SKM-1 treated with dmso at 0.1 percent for 144 hours (cell line): ENCODE data around the gene TC2N.
"Not testable (repeated sequence)": the region's sequence is repeated elsewhere in the genome, so short reads cannot be mapped to it uniquely, and the experiment has no call there.

ENCODE experiments used
- DNase-seq: peaks from one replicate; lab custom pipeline; 2025; ENCODE audit not compliant: unreplicated experiment; lab: John Stamatoyannopoulos, UW

TC2N gene

DNA sequence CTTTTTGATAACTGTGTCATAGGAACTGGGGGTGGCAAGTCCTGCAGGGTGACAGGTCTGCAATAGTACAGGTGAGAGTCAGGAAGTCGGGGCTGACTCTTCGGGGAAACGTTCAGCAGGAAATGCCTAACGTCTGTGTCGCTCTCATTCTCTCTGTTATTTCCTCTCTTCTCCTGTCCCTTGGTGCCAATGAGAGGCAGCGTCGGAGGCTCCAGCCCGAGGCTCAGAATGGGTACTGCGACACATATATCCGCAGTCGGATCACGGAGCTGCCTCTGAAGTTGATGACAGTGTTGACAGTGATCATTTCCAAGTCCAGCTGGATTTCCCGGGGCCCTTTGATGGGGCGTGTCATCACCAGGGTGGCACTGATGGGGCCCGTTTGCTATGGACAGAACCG lies 2.7 kb upstream of the TC2N start:
- DNase-seq = no peak

DNA sequence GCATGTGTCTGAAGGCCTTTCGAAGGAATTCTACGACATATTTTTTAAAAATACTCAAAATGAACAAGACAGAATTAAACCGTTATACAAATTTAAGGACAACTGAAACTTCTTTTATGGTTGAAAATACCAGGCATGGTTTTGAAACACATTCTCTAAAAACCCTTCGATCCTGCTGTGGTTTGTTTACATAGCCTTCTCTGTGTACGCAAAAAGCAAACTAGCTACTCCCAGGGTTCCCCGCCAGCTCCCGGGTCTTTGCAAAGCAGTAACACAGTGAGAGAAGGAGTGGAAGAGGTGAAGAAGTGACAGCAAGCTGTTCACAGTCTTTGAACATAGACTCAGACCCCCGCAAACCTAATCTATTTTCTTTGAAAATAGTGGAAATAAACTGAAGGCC lies 2.2 kb upstream of the TC2N start:
- DNase-seq = no peak

DNA sequence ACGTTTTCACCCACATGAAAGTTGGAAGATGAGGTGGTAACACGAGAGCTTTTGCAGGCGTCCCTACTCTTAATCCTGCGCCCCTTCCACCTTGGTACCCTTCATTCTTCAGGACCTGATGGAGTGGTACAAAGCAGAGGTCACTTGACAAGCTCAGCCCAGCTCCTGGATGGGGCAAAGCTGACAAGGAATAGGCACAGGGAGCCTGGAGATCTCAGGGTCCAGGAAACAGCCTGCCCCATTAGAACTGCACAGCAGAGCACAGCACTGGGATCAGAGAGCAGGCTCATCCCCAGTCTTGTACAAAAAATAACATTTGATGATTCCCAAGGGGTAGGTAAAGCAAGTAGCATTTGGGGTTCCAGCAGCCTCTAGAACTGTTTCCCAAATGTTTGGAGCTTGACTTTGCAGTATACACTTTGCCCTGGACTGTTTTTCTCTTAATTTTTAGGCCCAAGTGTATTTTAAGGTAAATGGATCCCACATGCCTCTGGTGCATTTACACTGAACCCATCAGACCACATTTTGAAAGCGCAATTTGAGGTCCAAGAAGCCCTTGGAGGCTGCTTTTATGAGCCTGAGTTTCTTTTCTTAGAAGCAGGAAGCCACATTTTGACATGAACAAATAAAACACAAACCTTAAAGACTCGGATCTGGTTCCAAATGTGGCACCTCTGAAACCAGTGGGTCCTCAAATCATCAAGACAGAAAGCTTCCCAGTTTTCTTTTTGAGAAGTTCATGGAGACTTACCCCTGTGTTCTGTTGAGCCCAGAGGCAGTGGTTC lies 633 bp downstream of the TC2N start:
- DNase-seq = no peak

DNA sequence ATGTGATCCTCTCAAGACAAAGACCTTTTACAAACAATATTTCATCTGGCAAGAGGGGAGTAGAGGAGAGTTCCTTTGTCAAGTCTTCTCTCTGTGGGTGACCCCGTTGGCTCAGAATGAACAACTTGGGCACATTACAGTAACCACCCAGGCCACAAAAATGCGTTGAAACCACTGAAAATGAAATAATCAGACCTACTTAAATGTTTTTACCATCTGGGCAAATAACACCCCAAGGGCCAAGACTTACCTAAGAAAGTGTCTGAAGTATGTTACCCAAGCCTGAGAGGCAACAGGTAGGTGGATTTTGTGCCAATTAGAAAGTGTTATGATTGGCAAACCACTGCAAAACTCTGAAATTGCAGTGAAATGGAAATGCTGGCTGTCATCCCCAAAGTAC lies 1.3 kb downstream of the TC2N start:
- no peak for DNase-seq

DNA sequence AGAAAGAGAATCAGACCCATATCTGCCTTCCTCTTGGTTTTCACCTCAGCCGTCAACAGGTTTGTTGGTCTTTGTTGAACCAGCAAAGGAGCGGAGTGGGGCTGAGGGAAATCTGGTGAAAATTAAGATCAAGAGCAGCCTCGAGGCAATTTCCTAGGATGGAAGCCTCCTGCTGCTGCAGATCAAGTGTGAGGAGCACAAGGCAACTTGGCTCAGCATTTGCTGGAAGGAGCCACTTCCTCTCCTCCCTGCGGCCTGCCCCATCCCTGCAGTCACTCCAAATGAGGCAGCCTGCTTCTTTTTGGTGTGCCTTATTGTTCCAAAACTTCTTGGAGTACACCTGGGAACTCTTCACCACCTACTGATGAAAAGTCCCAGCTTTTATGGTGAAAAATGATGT lies 4.9 kb downstream of the TC2N start:
- DNase-seq = no peak

DNA sequence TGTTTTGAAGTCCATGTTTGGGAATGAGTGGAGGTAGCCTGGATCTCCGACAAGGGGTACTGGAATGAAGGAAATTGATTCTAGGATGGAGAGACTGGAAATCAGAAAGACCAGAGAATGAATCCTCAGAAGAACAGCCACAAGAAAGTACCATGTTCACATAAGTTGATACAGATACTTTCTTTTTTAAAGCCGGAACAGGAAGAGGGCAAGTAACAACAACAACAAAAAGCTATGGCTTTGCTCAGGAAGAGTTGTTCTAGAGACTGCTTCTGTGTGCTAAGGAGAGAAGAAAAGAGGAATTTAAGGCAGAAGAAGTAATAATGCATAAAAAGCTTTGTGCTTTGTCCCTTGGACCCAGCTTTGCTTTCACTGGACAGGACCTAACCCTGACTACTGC lies 6.2 kb downstream of the TC2N start:
- no peak for DNase-seq

DNA sequence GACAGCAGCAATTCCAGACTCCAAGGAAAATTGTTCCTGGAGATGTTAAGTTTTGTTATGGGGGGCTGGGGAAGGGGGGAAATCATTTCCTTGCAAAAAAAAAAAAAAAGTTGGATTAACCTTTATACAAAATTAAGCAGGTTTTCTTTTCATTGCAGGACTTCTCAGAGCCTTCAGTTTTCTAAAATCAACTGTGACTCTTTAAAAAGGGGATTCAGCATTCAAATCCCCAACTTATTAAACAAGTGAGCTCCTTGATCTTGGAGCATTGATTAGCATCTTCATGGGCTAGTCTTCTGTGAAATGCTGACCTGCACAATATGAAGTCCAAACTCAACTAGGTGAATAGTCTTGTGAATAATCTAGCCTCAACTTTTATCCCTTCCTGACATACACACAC lies 7.1 kb downstream of the TC2N start:
- no peak for DNase-seq

DNA sequence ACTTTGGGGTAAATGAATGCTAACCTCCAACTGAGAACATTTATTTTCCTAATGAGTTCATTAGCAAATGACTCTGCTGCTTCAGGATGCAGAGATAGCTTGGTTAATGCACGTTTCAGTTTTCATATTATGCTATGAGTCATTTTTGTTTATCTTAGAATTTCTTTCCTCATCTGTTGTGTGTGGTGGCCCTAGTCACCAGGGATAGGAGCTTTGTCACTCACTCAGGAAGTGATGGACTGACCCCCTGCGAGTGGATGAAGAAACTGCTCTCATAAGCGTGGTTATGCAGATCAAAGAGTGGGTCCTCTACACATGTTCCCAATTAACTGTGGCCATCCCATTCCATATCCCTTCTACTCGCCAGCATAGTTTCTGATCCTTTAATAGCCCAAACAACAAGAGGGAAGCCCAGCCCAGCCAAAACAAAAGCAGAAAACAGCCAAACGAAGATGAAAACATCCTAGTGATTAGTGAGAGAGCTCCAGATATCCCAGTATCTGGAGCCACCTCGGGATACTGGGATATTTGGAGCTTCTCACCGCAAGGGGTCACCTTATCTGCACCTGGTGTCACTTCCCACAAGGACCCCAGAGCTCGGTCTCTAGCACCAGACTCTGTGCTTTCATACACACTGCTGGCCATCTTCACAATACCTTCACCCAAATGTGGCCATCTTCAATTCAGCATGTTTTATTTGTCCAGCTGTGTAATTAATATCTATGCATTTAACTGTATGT lies 8.6 kb downstream of the TC2N start:
- DNase-seq = no peak

DNA sequence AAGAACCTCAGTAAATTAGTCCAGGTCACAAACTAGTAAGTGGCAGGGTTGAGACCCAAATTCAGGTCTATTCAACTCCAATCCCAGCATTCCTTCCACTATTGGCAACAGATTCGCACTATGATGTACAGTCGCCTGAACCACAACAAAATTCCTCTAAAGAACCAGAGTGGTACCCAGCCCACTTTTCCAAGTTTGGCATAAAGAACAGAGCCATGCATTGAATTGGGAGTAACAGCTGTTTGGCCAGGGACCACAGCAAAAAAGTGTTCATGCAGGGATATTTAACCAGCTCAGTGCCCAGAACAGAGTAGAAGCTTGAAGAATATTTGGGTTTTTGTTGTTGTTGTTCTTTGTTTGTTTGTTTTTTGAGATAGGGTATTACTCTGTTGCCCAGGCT lies 9.7 kb downstream of the TC2N start:
- DNase-seq = no peak

DNA sequence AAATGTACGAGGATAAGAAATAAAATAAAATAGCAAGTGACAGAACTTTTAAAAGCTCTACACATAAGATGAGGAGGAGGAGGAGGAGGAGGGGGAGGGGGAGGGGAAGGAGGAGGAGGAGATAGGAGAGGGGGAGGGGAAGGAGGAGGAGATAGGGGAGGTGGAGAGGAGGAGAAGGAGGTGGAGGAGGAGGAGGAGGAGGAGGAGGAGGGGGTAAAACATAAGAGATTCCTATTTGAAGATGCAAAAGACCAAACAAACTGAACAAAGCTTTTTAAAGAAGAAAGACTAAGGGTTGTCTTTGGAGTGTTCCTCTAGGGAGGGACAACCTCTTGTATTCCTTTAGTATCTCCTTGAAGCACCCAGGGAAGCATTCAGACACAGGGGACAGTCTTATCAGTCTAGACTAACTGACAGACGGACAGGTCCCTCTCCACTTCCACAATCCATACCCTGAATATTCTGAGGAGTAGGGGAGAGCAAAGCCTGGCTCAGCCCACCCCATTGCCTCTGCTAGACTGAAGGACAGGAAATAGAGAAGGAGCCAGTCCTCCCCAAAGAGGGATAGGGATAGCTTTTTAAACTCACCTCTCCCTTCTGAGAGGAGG lies 12.9 kb downstream of the TC2N start:
- no peak for DNase-seq

DNA sequence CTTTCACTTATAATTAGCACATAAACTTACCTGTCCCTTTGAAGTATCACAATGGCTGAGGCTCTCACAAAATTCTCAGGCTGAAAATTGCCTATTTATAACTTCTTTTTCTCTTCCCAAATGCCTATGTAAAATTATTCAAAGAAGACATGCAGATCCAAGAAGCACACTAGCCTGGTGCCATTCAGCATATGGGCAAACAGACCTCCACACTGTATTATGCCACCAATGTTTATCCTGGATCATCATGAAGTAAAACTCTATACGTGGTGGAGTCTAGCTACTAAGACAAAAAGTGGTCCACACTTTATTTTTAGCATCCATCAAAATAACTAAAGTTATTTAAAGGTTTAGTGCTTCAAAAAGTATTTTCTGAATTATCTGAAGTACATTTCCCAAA lies 15.8 kb downstream of the TC2N start:
- DNase-seq = no peak

DNA sequence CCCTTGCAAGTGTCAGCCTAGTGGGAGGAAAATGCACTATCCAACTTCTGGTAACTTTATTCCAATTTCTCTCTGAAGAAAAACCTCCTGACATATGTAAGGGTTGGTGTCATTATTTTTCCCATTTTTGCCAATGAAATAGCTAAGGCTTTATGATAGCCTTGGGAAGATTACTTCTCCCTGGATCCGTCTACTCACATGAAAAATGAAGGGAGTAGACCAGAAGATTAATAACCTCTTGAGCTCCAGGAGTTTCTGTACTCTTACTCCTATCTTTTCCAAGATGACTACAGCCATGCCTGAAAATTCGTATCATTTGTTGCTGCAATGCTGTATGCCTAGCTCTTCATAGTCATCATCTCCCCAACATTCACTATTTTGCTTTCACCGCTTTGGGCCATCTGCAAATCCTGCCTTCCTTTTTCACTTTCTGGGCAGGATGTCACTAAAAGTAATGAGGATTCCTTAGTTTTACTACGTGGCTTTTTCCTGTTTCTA lies 18.8 kb downstream of the TC2N start:
- DNase-seq = no peak

DNA sequence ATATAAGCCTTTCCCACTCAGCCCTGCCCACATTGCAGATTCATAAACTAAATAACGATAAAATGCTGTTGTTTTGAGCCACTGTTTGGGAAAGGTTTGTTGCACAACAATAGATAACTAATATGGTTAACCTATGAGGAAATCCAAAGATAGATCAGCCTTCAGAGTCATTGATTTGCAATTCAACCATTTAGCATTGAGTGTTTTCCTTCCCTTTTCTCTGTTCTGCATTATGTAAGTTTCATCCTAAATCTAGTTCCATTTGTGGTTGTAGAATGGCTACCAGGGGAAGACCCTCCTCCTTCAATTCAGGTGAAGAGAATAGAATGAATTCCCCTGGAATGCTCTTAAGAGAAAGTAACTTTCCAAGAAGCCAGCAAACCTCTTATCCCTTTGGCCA lies 19.6 kb downstream of the TC2N start:
- DNase-seq = no peak

DNA sequence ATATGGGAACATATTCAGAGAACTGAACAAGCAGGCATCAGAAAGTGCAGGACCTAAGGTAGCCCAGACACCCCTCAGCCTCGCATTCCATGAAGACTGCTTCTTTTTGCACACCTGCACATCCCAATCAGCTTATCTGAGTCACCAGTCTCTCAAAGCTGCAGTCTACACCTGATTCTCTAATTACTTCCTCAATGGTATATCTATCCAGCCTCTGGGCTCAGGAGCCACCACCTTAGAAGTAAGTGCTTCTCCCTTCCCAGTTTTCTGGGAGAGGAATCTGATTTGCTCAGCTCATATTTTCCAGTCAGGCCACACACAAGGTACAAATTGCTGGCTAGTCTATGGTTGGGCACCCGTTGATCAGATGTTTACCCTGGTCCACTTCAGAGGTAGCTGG lies 21.7 kb downstream of the TC2N start:
- no peak for DNase-seq

DNA sequence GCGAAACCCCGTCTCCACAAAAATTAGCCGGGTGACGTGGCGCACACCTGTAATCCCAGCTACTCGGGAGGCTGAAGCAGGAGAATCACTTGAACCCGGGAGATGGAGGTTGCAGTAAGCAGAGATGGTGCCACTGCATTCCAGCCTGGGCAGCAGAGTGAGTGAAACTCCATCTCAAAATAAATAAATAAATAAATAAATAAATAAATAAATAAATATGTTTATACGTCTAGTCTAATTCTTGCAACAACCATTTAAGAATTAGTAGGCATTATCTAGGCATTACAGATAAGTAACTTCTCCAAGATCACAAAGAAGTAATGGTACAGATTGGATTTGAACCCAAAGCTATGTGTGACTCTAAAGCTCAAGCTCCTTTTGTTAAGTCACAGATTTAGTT lies 22.3 kb downstream of the TC2N start:
- not testable (repeated sequence) for DNase-seq

DNA sequence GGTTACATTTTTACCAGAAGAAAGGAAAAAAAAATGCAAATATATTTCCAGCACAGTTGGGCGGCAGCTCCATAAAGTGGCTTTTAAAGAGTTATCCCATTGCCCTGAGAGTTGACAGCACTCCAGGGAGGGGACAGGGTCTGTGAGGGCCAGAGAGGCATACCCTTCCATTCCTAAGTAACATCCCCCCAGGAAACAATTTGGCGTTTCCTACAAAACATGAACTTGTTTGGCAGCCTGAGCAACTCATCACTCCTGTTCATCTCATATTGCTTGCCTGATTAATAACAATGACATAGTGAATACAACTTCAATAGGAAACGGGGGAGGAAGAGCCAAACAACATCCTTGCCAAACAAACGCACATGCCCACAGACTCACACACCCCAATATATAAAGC lies 23.3 kb downstream of the TC2N start:
- no peak for DNase-seq

DNA sequence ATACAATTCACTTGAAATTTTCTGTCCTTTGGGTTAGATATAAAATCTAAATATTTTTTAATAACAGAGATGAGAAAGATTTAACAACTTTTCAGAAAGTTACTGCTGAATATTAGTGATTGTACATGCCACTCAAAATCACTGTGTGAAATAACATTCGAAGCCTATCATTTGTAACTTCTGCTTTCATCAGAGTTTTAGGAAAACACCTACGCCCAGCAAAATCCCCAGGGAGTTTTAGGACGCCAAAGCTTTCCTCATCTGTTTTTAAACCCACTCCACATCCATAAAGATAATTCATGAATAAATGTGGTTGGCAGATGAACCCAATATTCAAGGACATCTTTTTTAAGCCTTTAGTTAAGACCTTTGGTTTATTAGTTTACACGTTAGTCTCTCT lies 23.9 kb downstream of the TC2N start:
- no peak for DNase-seq

DNA sequence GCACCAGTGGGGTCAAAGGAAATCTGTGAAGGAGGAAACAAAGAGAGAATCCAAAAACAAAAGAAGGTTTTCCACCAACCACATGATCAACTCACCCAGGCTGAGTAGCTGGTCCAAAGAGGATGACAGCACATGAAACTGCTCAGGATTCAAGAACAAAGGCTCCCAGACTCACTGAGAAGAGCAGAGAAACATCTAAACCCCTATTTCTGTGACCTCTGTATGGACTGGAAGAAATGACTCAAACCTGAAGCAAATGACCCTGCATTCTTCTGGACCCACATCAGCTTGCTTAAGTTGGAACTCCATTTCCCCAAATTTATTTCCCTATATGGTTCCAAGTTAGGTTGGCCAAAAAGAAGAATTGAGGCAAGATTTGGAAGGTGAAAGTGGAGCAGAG lies 26.3 kb downstream of the TC2N start:
- no peak for DNase-seq

DNA sequence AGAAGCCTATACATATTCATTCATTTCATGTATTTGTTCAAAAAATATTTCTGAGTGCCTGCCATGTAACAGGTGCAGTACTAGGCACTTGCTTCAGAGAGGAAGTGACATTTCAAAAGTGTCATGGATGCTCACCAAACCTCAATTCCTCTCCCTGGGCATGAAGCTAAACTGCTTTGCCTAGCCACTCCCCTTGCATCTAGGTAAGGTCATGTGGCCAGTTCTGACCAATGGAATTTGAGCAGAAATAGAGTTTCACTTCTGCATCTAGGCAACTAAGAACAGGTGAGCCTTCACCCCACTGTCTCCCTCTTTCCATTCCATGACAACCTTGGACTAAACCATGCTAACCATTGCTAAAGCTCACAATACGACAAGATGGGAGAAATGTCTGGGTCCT lies 27.6 kb downstream of the TC2N start:
- no peak for DNase-seq

DNA sequence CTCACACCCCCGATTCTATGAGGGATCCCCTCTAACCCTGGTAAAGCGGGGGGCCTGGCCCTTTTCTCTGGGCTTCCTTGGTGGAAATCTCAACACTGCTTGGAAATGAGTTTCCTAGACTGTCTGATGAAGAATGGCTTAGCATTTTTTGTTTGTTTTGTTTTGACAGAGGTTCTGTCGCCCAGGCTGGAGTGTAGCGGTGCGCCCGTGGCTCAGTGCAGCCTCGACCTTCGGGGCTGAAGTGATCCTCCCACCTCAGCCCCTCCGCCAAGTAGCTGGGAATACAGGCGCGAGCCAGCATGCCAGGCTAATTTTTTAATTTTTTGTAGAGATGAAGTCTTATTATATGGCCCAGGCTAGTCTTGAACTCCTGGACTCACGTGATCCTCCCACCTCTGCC lies 30.3 kb downstream of the TC2N start:
- no peak for DNase-seq

DNA sequence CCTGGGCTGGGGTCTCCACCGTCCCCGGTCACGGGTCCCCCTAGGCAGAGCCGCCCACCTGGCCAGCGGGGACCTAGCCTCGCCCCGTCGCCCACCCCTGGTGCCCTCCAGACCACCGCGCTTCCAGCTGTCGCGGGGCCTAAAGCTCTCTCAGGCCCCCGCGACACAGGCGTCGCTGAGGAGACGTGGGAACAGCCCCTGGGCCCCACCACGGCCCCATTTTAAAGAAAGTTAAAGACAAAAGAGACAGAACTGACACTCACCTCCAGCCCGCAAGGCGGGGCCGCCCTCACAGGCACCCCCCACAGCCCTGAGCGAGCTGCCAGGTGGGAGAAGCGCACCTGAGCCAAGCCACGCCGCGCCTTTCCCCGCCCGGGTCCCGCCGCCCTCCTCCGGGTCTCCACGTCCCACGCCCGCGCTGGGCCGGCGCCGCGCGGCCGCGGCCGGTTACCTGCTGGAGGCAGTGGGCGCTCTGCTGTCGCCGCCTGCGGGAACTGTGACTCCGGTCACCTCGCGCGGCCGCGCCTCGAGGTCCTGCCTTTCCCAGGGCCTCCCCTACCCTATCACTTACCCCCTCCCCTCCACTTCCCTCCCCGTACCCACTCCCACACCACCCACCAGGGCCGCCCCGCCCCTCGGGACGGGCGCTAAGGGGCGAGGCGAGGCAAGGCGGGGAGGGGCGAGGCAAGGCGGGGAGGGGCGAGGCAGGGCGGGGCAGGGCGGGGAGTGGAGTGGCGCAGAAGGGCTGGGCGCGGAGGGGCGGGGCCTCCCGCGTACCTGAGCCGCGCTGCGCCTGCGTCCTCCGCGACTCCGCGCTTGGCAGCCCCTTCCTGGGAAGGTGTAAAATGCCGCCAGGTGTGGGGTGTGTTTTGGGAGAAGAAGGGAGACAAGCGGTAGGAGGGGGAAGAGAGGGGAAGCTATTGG lies 31.2 kb downstream of the TC2N start:
- DNase-seq = no peak
